ENCODE measurements around the gene ANTKMT.
"Not testable (repeated sequence)": the region's sequence is repeated elsewhere in the genome, so short reads cannot be mapped to it uniquely, and the experiment has no call there.

The ANTKMT gene

DNA sequence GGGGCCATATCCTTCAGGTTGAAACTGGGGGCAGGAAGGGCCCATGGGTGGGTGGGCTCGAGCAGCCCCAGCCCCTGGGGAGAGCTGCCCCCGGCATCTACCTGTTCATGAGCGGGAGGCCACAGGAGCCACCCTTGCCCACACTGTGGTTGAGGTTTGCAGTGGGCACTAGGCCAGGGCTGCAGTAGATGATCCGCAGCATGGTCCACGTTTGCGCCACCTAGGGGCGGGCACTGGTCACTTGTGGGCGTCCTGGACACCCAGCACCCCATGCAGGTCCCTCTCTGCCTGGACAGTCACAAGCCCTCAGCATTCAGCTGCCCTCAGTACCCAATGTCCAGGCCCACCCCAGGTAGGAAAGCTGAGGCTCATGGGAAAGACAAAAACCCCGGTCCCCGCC is 35.0 kb upstream of the ANTKMT start:
- DNase-seq (ENCODE audit: insufficient read length, low spot score) (peak; percentile 81), FAIRE-seq (no peak)
- TF ChIP-seq POLR2A (IDR thresholded peaks at IDR 0.05; ENCODE audit: low read depth, low read length): no peak

DNA sequence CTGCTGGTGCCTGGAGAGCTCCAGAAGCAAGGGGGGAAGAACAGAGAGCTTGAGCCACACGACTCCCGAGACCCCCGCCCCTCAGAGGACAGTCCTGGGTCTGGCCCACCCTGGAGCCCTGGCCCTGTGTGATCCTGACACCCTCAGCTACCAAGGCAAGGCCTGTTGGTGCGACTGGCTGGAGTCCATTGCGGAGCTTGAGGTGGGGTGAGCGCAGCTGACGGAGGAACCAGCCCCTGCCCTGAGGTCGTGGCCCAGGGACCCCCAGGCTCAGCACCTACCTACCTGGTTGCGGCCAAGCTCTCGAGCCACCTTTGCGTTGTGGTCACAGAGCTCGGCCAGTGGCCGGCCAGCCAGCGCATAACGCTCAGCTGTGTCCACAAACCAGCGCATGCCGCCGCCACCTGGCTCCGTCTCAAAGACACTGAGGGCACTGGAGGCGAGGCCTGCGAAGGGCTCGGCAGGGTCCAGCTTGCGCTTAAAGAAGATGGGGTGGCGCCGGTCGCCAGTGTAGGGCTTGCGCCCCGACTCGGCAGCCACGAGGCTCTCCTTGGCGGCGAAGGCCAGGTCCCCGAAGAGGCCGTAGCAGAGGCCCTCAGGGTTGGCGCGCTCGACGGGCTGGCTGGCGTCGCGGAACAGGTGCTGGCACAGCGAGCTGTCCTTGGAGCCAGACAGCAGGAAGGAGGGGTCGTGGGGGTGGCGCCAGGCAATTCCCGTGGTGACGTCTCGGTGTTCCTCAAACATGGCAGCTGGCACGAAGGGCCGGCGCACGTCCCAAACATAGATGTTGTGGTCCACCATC is 34.3 kb upstream of the ANTKMT start:
- FAIRE-seq (no peak), DNase-seq (ENCODE audit: insufficient read length, low spot score) (no peak)

DNA sequence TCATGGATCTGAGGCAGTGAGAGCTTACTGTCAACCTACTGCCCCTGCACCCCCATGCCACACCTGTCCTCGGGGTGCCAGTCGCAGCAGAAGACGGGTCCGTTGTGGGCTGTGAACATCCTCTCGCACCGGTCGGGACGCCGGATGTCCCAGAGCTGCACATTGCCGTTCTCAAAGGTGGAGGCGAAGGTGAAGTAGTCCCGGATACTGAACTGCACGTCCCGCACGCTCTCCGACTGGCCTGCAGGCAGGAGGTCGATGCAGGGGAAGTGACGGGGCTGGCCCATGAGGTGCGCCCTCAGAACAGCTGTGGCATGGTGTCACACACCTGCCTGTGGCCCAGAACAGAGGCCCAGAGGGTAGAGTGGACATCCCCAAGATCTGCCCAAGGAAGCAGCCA is 33.4 kb upstream of the ANTKMT start:
- no peak for TF ChIP-seq POLR2A (IDR thresholded peaks at IDR 0.05; ENCODE audit: low read depth, low read length)
- DNase-seq (ENCODE audit: insufficient read length, low spot score) (no peak), FAIRE-seq (no peak)

More for the DNA sequence above, 34.3 kb upstream of the ANTKMT start:
- TF ChIP-seq POLR2A (IDR thresholded peaks at IDR 0.05; ENCODE audit: low read depth, low read length): no peak

DNA sequence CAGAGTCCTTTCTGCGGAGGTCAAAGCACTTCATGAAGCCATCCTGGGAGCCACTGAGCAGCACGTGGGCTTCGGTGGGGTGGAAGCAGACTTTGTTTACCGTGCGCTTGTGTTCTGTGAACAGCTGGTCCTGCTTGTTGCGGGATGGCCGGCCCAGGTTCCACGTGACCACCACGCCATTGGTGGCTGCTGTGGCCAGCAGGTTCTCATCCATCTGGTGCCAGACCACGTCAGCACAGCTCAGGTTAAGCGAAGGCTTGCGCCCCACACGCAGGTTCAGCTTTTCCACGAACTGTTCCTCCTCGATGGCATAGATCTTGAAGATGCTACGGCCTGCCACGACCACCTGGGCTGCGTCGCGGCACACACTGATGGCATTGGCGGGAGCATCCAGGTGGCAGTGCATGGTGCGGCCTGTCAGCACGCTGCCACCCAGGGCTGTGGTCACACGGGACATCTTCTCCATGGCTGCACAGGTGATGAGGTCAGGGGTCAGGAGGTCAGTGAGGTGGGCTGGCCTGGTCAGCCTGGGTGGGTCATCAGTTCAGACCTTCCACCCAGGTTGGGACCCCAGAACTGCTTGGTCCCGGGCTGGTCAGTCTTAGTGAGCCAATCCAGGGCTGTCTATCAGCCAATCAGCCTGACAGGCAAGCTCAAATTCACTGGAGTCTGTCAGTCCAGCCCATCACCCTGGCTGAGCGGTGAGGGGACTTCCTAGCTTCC is 31.6 kb upstream of the ANTKMT start:
- no peak for DNase-seq (ENCODE audit: insufficient read length, low spot score)

DNA sequence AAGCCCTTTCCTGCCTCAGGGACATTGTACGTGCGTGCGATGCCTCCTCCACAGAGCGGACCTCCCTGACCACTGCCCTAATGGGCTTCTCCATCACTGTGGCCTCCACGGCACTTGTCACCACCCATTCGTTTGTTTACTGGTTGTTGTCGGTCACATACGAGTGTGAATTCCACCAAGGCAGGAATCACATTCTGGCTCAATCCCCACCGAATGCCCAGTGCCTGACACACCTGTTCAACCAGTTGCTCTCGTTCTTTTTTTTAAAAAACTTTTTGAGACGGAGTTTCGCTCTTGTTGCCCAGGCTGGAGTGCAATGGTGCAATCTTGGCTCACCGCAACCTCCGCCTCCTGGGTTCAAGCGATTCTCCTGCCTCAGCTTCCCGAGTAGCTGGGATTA is 29.7 kb upstream of the ANTKMT start:
- not testable (repeated sequence) for FAIRE-seq; DNase-seq (ENCODE audit: insufficient read length, low spot score)

More for the DNA sequence above, 31.6 kb upstream of the ANTKMT start:
- FAIRE-seq: no peak
- TF ChIP-seq POLR2A (IDR thresholded peaks at IDR 0.05; ENCODE audit: low read depth, low read length): no peak

DNA sequence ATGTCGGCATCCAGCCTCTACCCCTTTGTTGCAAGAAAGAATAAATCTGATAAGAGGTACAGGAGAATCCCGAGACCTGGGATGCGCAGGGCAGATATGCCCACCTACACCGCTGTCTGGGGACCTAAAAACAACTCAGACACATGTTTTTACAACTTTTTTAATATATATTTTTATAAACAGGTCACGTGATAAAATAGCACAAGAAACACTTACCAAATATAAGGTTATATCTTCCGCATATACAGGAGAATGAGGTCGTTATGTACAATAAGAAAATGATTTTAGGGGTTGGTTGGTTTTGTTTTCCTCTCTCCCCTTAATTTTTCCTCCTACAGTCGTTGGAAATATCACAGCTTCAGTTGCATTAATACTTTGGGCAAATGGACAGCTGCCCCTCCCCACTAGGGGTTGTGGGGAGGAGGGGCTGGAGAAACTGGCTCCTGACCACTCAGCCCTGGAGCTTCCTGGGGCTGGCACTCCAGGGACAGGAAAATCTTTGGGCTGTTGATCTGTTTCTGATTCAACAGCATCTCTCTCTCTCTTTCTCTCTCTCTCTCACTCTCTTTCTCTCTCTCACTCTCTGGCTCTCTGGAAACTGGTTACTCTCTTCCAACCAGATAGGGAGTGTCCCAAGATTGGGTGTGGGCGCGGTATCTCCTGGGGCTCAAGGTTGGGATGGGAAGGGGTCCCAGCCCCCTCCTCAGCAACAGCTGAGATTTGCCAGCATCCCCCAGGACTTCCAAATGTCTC is 28.4 kb upstream of the ANTKMT start:
- no peak for DNase-seq (ENCODE audit: insufficient read length, low spot score)
- no peak for FAIRE-seq
- no peak for TF ChIP-seq POLR2A (IDR thresholded peaks at IDR 0.05; ENCODE audit: low read depth, low read length)

DNA sequence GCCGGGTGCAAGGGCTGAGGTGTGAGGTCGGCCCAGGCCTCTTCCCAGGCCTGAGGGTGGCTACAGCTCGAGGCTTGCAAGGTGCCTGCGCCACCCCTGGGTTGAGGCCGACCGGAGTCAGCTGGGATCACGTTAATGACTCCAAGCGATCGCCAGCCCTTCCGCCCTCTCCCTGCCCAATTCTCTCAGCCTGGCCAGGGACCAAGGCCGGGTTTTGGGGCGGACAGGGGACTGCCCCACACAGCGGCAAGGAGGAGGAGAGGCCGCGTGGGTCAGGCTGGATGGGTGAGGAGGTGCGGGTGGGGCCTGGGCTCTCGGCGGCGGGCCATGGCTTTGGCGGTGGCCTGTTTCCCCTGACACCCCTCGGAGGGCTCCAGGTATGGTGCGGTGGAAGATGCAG is 27.6 kb upstream of the ANTKMT start:
- no peak for TF ChIP-seq POLR2A (IDR thresholded peaks at IDR 0.05; ENCODE audit: low read depth, low read length)
- no peak for DNase-seq (ENCODE audit: insufficient read length, low spot score)
- FAIRE-seq: no peak

DNA sequence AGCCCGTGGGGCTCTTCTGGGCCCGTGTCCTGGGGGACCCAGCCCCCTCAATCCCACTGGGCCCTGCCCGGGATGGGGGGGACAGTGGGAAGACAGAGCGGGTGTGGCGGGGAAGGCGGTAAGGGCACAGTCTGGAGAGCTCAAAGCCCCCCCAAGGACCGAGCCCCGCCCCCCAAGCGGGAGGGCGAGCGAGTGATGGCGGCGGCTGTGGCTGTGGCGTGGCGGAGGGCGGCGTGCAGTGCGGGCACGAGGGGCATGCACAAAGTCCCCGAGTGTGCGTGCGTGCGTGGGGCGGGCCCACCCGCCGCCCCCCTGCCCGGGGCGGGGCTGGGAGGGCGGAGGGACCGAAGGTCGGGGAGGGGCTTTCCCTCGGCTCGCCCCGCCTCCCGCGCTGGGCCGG is 27.2 kb upstream of the ANTKMT start:
- no peak for TF ChIP-seq POLR2A (IDR thresholded peaks at IDR 0.05; ENCODE audit: low read depth, low read length)
- no peak for FAIRE-seq
- no peak for DNase-seq (ENCODE audit: insufficient read length, low spot score)

DNA sequence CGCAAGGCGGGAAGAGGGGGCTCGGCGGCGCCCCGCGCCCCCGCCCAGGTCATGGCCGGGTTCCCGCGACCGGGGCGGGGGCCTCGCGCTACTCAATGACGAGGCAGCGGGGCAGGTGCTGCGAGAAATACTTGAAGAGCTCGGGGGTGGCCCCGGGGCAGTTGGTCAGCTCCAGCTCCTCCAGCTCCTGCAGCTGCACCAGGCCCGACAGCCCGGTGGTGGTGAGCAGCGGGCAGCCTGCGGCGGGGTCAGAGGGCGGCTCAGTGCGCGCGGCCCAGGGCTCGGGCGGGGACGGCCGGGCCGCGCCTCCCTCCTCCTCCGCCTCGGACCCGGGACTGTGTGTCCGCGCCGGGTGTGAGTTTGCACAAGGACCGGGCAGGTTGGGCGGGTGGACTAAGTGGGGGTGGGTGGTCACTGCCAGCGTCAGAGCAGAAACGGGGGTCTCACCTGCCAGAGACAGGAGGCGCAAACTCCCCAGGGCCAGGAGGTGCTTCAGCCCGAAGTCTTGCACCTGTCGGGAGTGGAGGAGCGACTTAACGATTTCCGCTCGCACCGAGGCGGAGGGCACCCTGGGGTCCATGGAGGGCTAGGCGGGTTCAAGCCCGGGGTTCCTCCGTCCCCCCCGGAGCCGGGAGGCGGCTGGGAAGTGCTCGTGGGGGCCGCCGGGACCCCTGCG is 26.6 kb upstream of the ANTKMT start:
- DNase-seq (ENCODE audit: insufficient read length, low spot score) (no peak), FAIRE-seq (no peak)
- TF ChIP-seq POLR2A (IDR thresholded peaks at IDR 0.05; ENCODE audit: low read depth, low read length): no peak

DNA sequence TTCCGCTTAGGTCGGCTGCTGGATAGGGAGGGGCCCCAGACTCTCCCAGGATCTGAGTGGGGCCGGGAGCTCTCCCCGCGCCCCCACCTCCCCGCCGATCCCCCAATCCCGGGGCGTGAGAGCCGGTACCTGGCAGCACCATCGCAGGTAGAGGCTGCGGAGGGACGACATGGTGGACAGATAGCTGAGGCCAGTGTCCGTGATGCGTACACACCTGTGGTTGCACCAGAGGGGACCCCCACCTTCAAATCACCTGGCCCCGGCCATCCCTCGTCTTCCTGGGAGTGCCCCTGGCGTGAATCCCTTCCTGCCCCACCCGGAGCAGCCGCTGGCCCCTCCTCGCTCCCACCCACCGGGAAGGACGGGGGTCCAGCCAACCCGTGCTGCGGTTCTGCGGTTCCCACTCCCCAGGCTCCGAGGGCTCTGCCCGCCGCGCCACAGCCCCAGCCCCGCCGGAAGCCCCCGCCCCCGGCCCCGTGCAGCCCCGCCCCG is 26.0 kb upstream of the ANTKMT start:
- TF ChIP-seq POLR2A (IDR thresholded peaks at IDR 0.05; ENCODE audit: low read depth, low read length): no peak
- FAIRE-seq (no peak), DNase-seq (ENCODE audit: insufficient read length, low spot score) (no peak)

DNA sequence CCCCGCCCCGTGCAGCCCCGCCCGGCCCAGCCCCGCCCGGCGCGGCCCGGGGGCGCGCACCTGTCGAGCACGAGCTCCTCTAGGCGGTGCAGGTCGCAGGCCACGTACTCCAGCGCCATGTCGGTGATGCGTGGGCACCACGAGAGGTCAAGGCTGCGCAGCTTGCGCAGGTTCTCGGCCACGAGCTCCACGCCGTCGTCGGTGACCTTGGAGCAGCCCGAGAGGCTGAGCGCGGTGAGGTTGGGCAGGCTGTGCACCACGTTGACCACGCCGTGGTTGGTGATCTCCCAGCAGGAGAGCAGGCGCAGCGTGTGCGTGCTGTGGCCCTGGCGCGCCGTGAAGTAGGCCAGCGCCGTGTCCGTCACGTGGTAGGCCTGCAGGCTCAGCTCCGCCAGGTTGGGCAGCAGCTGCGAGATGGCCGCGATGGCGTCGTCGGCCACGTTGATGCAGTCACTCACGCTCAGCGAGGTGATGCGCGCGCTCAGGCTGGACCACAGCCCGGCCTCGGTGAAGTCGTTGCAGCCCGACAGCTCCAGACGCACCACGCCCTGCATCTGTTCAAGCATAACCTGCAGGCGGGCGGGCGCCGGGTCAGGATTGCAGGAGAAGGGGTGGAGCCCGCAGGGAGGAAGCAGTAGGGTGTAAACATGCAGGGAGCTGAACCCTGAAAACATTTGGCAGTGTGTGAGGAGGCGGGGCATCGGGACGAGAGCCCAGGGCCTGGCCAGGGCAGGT is 25.4 kb upstream of the ANTKMT start:
- no peak for TF ChIP-seq POLR2A (IDR thresholded peaks at IDR 0.05; ENCODE audit: low read depth, low read length)
- no peak for FAIRE-seq
- DNase-seq (ENCODE audit: insufficient read length, low spot score): no peak

DNA sequence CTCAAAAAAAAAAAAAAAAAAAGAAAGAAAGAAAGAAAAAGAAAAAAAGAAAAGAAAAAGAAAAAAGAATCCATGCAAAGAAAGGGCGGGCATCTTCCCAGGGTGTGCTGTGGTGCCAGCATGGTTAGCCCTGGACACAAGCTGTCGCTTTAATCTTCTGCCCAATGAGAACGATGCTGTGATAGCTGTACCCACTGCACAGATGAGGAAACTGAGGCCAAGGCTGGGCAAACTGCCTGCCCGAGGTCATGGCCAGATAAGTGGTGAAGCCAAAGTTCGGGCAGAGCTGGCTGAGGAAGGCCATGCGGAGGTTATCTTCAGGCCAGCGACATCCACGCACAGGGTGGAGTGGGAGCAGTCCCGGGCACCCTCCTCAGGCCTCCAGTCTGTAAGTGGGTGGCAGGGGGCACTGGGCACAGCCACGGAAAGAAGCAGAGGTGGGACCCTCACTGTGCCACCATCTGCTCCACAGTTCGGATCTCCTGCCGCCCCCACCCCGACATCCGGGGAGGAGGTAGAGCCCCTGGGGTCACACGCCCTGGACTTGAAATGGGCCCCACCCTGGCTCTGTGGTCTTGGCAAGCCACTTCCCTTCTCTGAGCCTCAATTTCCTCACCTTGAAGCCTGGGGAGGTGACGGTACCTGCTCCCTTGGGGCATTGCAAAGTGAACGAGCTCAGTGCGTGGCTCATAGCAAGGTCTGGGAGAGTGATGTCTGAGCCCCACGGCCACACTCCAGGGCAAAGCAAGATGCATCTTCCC is 21.9 kb upstream of the ANTKMT start:
- DNase-seq (ENCODE audit: insufficient read length, low spot score): no peak
- no peak for FAIRE-seq
- no peak for TF ChIP-seq POLR2A (IDR thresholded peaks at IDR 0.05; ENCODE audit: low read depth, low read length)
